Suprapubic skin (tissue), 3 donors: Measurements from ENCODE around the gene SYNE2.
"Not testable (repeated sequence)": the region's sequence is repeated elsewhere in the genome, so short reads cannot be mapped to it uniquely, and the experiment has no call there.

Source experiments
- CTCF ChIP-seq, 2 donors: fragments of 200-600 bp in 1 of 2; fragments of 450-650 bp in 1 of 2; sonication (generic) in 1 of 2; IDR thresholded peaks; one replicate each; pipeline ENCODE4 v1.5.1; 2016 to 2019; ENCODE audit warnings: antibody characterized with exemption in 2 of 2, mild to moderate bottlenecking in 1 of 2, moderate library complexity in 1 of 2
- POLR2A ChIP-seq, 2 donors: fragments of 450-650 bp; IDR thresholded peaks; one replicate each; pipeline ENCODE4 v1.6.1; 2017; ENCODE audit warnings: antibody characterized with exemption in 2 of 2, mild to moderate bottlenecking in 2 of 2, moderate library complexity in 2 of 2

DNA sequence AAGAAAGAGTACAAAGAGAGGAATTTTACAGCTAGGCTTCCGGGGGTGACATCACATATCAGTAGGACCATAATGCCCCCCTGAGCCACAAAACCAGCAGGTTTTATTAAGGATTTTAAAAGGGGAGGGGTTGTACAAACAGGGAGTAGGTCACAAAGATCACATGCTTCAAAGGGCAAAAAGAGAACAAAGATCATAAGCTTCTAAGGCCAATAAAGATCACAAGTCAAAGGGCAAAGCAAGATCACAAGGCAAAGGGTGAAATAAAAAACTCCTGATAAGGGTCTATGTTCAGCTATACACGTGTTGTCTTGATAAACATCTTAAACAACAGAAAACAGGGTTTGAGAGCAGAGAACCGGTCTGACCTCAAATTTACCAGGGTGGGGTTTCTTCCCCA is 41.1 kb upstream of the SYNE2 start:
- not testable (repeated sequence) for TF ChIP-seq CTCF, POLR2A (IDR thresholded peaks at IDR 0.05)
